8988T (cell line): ENCODE measurements around the gene ATXN1.

ENCODE experiments used
- DNase-seq: peaks from one replicate; pipeline ENCODE4 v3.0.0; 2011

ATXN1 gene

DNA sequence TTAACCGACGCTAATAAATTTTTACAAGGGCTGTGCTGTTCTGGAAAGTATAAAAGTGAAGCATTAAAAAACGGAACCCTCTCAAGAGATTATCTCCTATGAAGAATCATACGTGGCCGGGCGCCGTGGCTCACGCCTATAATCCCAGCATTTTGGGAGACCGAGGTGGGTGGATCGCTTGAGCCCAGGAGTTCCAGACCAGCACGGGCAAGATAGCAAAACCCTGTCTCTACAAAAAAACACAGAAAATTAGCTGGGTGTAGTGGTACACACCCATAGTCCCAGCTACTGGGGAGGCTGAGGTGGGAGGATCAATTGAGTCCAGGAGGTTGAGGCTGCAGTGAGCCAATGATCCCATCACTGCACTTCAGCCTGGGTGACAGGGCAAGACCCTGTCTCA, 439.4 kb downstream of the ATXN1 start:
- no peak for DNase-seq

DNA sequence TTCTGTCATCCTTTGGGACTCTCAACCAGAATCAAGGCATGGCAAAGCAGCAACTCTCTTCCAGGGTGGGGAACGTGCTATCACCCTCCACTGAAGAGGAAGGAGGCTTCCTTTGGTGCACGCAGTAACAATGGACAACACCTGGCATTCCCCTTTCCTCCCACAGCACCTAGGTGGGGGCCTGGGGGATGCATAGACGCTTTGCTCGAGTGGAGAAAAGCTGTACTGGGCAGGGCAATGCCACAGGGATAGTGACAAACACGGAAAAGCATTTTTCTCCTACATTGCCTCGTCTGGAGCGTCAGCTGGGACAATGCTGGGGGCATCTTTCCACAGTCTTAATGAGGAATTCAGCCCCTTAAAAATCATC, 439.9 kb downstream of the ATXN1 start:
- no peak for DNase-seq

DNA sequence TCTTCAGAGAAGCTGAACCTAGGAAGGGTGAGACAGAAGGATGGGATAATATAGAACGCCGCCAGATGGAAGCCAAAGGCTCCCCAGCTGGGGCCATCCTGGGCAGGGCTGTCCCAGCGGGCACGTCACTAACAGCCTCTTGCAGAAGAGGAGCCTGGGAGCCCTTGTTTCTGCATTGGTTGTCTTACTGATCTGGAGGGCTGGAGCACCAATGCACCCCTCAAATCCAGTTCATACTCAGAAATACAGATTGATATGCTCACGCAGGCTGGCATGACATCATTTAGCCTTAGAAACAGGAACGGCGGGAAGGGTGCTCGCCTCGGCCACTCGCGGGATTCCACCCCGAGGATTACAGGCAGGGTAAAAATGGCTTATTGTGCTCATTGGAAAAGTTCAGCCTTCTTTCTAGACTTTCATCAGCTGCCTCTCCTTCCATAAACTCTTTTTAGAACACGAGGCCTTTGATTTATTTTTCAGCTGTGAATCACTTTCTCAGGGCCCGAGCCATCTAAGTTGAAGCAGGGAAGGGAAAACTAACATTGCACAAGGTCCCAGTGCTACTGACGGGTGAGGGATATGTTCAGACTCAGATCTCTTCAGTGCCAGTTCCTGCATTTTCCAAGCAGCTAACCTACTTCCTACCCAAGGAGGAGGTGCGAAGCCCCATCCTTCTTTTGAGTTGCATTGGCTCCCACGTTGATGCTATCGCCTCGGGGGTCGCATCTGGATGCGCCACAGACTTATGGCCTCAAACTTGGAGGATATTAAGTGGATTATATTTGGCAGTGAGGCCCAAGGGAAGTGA, 440.5 kb downstream of the ATXN1 start:
- DNase-seq, result no peak

DNA sequence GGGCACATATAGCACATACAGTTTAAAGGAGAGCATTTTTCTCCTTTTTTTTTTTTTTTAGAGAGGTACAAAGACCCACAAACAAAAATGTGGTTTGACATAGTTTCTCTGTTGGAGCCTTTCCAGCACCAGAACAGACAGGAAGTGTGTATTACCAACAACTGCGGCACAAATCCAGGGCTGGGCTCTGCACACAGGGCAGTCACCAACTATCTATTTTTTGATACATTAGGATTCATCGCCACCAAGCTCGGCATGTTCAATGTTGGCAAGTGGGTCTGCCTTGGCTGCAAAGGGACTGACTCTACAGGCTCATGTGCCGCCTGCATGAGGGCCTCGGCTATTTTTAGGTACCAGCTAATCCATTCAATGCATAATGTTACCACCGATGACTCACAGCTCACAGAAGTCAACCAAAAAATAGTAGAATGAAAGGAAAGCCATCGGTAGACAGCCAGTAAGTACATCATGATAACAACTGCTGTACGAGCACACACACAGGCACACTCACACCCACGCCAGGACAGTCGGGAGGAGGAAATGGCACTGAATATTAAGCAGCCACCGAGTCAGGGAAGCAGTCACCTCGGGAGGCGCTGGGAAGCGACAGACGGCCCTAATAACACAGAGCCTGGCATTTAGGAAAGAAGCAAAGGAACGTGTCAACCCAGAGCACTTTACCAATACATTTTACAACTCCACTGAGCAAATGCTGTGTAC, 441.3 kb downstream of the ATXN1 start:
- DNase-seq, result no peak

DNA sequence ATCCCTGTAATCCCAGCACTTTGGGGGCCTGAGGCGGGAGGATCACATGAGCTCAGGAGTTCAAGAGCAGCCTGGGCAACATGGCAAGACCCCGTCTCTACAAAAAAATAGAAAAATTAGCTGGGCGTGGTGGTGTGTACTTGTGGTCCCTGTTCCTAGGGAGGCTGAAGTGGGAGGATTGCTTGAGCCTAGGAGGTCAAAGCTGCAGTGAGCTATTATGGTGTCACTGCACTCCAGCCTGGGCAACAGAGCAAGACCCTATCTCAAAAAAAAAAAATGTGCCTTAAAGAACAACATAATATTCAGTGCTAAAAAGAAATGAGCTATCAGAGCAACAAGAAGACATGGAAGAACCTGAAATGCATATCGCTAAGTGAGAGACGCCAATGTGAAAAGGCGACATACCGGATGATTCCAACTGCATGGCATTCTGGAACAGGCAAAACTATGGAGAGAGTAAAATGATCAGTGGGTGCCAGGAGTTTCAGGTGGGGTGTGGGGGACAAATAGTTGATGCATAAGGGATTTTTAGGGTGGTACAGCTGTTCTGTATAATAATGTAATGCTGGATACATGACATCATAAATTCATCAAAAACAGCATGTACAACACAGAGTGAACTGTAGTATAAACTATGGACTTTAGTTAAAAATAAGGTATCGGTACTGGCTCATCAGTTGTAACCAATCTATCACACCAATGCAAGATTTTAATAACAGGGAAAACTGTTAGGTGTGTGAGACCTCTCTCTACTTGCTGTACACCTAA, 442.1 kb downstream of the ATXN1 start:
- no peak for DNase-seq

DNA sequence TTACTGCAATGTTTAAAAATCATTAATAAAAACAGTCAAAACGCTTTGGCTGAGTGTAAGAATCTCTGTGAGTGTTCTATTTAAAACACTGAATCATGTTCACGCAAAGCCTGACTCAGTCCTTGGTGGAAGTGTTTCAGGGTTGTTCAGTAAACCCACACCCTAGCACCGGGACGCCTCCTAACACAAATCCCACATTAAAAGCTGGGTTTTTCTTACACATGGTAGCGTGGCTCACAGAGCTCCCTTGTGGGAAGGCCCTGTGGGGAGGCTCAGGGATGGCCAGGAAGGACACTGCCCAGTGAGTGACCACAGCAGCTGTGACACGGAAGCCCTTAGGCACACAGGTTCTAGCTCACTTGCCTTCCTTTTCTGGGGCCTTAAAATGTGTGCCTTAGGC, 442.7 kb downstream of the ATXN1 start:
- DNase-seq, result no peak

DNA sequence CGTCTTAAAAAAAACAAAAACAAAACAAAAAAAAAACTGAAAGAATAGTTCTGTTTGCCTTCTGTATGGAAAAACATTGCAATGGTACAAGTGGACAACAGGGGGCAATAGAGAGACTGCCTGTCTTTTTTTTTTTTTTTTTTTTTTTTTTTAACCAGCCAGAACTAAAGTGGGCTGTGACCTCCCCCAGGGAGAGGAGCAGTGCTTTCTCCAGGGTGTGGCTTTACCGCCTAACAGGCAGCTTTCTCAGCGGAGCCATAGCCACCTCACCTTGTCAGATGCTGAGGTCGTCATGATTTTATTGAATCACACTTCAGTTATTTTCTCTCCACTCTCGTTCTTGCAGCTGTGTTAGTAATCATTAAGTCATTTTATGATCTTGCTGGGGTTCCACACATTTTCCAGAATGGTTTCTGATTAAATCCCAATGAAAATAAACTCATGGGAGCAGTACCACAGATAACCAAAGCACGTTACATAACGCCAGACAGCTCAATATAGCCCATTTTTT, 444.5 kb downstream of the ATXN1 start:
- no peak for DNase-seq

DNA sequence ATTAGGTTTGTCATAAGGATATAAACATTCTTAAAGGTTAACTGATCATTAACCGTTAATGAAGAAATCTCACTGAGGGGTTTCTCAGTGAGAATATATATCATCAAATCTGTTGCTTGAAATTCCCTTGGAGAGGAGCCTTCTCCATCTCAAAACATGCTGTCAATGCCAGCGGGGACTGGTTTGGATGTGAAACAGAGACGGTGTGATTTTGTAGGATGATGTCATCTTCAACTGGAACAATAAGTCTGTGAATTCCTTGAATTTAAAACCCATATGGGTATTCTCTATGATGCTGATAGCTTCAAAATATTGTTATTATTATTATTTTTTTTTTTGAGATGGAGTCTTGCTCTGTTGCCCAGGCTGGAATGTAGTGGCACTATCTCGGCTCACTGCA, 447.0 kb downstream of the ATXN1 start:
- DNase-seq, result no peak

DNA sequence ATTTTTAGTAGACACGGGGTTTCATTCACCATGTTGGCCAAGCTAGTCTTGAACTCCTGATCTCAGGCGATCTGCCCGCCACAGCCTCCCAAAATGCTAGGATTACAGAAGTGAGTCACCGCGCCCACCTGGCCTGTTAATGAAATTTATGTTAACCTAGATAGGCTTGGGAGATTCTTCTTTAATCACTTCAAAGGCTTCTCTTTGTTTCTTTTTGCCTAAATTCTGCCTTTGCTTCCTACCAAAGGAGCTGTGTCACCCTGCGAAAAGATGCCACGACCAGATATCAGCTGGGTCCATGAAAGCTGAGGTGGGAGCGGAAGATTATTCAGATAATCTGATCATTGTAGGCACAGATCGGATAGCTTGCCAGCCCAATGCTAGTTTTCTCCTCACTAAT, 447.5 kb downstream of the ATXN1 start:
- DNase-seq, result no peak

DNA sequence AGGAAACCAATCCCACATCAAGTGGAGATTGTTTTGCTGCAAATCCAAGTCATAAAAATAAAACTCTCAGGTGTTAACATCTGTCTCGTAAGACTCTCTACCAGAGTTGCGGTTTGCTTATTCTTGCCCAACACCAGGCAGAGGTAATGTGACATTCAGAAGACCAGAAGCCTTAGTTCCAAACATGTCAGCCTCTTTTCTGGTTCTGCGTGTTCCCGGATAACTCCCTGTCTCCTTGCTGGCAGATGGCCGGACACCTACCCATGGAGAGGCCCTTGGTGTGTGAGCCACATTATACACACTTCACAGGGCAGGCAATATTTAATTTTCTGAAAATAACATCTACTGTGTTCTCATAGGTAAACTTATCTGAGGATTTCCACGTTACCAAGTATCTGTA, 449.5 kb downstream of the ATXN1 start:
- DNase-seq, result no peak

DNA sequence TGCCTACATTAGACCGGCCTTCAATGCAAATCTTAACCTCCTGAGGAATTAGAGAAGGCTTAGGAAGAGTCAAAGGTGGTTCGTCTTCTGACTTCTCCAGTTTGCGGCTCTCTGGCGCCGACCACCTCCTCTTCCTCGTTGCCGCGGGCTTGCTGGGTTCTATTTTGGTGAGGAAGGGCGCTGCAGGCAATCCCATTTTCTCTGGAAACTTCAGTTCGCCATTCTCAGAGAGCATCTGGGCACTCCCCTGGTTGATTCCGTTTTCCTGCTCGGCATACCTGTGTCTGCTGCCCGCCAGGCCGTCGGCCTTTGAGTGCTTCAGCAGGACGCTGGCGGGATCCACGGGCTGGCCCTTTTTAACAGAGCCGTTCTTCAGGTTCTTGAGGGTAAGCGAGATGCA, 454.9 kb downstream of the ATXN1 start:
- DNase-seq, result no peak

DNA sequence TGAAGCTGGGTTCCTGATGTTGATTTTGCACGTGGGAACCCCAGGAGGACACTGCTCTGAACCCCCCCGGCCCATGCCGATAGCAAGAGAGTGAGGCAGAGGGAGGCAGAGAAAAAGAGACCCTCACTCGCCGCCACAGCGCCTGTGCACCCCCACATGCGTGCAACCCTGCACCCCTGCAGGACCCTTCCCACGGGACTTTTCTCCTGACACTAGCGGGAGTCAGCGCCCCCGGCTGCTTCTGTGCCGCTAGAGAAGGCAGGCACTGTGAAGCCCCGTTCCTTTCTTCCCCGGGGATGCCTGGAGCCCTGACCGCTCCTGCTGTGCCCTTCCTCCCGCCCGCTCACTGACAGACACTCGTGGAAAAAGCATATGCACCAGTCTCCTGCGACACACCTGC, 455.5 kb downstream of the ATXN1 start:
- no peak for DNase-seq

DNA sequence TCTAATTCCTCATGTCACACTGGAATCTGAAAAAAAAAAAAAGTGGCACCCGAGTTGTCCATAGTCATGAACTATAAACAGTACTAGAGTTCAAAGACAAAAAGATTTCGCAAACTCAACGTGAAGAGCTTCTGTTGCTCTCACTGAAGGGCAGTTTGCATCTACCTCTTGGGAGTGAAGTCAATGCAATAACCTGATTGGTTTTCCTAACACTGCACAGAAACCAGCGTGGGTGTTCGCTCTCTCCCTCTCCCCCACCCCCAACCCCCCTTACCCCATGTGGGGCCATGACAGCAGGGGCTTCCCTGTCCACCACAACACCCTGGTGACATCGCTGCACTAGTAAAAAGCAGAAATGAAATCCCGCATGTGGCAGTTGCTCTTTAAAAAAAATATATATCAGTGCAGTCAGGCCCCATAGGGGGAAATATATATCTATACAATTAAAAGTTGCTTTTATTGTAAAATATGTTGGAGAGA, 456.0 kb downstream of the ATXN1 start:
- no peak for DNase-seq

DNA sequence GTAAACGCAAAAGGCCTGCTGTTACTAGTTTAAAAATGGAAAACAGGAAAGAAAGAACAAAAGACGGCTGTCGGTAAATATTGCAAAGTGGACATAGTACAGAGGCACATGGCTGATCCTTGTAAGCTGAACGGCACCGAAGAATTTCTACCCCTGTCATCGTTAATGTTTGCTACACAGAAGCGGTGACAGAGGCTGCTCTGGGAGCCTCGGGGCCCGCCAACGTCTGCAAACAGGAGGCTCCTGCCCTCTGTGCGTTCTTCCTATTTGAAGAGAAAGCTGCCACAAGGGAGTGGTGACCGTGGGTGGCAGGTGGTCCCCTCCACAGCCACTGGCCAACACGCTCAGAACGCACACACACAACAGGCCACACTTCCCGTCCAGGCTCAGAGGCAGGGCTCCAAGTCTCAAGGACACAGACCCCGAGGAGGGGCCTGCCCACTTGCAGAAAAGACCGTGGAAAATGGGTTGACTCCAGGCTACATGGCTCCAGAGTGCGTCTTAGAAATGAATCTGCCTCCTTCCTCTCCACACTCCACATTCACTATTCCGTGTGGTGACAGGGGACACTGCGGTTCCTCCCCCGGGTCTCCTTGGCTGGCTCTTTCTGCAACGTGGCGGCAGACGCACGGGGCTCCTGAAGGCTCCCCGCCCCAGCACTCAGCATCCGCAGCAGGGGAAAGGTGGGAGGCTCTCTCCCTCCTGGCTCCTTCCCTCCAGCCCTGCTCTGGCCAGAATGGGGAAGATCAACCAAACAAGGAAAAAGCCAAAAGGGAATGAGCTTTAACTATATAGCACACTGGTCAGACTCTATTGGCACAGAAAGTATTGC, 458.3 kb downstream of the ATXN1 start:
- DNase-seq, result no peak

DNA sequence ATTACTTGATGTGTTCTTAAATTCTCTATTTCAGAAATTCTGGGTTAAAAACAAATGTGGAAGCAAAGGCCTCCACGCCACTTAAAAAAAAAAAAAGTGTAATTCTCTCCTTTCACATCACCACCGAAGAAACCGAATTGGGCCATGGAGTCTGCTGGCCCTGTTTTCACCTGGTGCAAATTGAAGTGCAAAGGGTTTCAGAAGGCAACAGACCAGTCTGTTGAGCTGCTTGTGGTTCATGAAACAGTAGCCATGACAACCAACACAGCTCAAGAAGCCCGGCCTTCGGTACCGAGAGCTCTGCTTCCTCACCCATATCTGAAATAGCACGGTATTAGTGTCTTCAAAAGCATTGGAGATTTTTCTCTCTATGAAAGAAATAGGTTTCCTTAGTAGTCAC, 459.7 kb downstream of the ATXN1 start:
- no peak for DNase-seq

DNA sequence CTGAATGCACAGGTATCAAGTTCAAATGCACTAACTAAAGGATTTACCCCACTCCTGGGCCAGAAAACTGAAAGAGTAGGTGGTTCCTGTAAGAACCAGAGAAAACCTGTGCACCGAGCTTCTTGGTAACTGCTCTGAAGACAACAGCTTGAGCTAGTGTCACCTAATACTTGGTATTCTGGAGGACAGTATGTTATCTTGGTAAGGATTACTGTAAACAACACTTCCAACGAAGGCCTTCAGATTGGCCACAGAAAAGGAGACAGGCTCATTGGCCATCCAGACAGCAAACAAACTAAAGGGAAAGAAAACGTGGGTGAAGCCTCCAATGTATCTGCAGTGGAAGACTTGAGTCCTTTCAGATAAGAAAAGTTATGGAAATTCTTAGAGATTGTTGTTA, 461.4 kb downstream of the ATXN1 start:
- no peak for DNase-seq

DNA sequence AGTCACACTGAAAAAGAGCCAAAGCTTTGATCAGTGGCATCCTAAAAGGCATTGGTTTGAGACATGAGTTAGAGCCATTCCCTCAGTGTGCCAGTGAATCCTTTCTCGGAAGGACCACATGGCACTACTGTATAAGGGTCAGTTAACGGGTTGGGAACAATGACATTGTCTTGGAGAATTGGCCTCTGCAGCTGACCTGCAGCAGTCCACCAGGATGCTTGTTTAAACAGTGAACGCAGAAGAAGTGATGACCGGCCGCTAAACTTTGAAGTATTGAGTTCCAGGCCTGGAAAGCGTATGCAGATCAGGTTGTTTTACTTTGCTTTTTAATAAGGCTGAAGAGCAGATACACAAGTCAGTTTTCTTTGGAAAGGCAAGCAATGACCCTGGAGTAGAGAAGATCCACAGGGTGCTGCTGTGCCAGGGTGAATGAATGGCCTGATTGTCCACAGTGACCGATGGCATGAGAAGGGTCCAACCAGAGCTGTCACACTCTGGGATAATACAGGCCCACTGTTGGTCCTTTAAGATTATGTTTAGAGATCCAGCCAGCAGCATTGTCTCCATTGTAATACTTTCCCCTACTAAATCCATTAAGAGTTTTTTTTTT, 465.1 kb downstream of the ATXN1 start:
- no peak for DNase-seq

DNA sequence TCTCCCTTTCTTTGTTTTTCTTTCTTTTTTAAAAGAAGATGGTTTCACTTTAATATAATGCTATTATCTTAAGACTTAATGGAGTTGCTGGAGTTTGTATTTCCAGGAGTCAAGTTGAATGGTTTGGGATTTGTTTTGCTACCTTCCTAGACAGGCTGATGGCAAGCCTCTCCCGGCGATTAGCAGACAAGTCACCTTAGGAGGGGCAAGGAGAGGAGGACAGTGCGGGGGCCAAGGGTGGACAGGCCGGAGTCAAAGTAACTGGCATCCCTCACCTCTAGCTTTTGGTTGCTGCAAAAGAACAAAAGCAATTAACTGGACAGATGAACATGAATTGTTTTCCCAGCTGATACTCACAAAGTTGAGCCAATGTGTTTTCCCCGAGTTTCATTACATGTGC, 465.8 kb downstream of the ATXN1 start:
- DNase-seq, result no peak

DNA sequence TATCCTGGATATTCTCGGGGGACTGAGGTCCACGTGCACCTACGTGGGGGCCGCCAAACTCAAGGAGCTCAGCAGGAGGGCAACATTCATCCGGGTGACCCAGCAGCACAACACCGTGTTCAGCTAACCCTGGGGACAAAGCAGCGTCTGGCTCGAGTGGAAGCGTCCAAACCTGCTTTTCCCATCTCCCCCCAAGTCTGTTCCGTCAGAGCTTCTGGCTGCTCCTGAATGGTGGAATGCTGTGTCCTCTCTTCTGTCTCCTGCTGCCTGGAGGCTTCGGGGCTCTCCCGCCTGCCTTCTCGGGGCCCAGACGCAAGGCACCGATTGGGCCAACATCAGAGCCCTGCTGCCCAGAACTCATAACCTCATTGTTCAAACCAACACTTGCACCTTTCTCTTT, 466.2 kb downstream of the ATXN1 start:
- DNase-seq, result no peak

DNA sequence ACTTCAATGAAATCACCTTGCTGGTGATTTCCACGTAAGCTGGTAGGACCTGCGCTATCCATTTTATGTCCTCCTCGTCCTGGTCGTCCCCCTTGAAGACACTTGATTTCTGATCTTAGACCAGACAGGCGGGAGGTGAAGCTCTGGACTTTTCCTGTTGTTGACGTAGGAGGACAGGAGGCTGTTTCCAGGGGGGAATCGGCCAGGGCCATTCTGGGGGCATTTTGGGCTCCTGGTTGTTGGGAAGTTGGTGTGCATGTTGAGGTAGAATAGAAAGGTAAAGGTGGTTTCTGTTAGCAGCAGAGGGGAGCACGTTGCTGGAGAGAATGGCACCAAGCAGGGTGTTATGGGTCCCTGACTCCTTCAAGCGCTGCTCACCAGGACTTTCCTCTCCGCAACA, 466.9 kb downstream of the ATXN1 start:
- DNase-seq, result no peak

DNA sequence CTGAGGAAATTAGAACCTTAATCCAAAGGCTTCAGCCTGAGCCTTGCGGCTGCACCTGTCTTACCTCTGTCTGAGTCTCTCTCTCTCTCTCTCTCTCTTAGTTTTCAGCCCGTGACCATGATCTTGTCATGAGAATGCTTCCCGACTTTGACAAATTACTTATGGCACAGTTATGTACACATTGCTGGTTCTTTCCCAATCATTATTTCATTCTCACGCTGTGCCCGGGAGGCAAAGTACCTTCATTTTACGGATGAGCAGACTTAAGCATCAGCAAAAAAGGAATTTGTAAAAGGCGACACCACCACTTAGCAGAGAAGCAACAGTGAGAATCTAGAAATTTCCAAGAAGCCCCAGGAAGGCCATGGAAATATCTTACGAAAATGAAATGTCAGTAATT, 468.3 kb downstream of the ATXN1 start:
- no peak for DNase-seq

DNA sequence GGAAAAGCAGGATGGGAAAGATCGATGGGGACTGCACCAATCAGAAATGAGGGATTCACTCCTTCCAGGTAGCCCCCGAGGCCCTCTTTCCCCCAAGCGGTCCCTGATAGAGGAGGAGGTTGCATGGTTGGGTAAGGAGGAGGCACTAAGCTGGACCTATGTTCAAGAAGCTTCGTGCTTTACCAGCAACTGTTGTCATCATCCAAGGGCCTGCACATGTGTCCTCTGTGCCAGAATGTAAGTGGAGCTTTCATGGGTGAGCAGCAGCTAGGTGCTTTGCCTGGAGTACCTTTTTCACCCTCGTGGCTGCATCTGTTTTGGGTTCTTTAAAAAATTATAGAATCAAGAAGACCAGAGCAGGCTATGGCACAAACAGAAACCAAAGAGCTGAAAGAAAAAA, 468.8 kb downstream of the ATXN1 start:
- no peak for DNase-seq
